PC-3 (cell line): Measurements from ENCODE around the gene ARID1A. TPM values are rescaled to one million over a fixed set of nuclear protein-coding genes. Genes with fewer than 3 reads are reported as not detected.

Source experiments
- ATAC-seq: fragments of 200-7000 bp; cut with Tn5 transposase; 2 replicates; pipeline ENCODE4 v1.9.1; 2020; ENCODE audit warnings: mild to moderate bottlenecking, moderate library complexity
- BruUV-seq: library from RNA; stranded (reverse); fragments of 400-500 nt; replicated peaks from 2 replicates; lab custom pipeline; 2021; lab: Mats Ljungman, UMichigan
- CTCF ChIA-PET: fragments of 300-600 bp; sonication (Branson Sonifier 250); formaldehyde crosslinking; loops from one replicate; lab custom pipeline; 2022; ENCODE audit warnings: antibody characterized with exemption; lab: Charles Lee
- POLR2A ChIA-PET: fragments of 300-600 bp; sonication (Branson Sonifier 250); formaldehyde crosslinking; loops from one replicate; lab custom pipeline; 2022; ENCODE audit warnings: antibody characterized with exemption; ENCODE audit not compliant: unreplicated experiment; lab: Charles Lee
- DNase-seq: peaks from one replicate; pipeline ENCODE4 v3.0.0-alpha.2; 2015
- H2AFZ ChIP-seq: fragments of 300-600 bp; sonication (generic); 2 replicates; pipeline ENCODE4 v1.6.0; 2016; ENCODE audit warnings: antibody characterized with exemption, low read length
- H3F3A ChIP-seq: fragments of 300-600 bp; sonication (generic); one replicate; pipeline ENCODE4 v1.6.0; 2017; ENCODE audit warnings: antibody characterized with exemption, low read length, control low read depth, mild to moderate bottlenecking; ENCODE audit not compliant: unreplicated experiment
- H3K27ac ChIP-seq: fragments of 300-600 bp; sonication (generic); 2 replicates; pipeline ENCODE4 v1.5.1; 2016; ENCODE audit warnings: mild to moderate bottlenecking, low read length
- H3K27me3 ChIP-seq: fragments of 300-600 bp; sonication (generic); 2 replicates; pipeline ENCODE4 v1.6.1; 2016; ENCODE audit warnings: low read length, mixed read lengths
- H3K36me3 ChIP-seq: fragments of 300-600 bp; sonication (generic); 2 replicates; pipeline ENCODE4 v1.6.1; 2016; ENCODE audit warnings: low read depth, mixed run types, low read length, mixed read lengths
- H3K4me1 ChIP-seq: fragments of 300-600 bp; sonication (generic); 2 replicates; pipeline ENCODE4 v1.5.1; 2016; ENCODE audit warnings: low read length; ENCODE audit not compliant: insufficient read depth
- H3K4me2 ChIP-seq: fragments of 300-600 bp; sonication (generic); 2 replicates; pipeline ENCODE4 v1.6.0; 2016; ENCODE audit warnings: low read length
- H3K4me3 ChIP-seq: fragments of 300-600 bp; sonication (generic); 2 replicates; pipeline ENCODE4 v1.5.1; 2016; ENCODE audit warnings: mild to moderate bottlenecking, low read length, mixed read lengths
- H3K79me2 ChIP-seq: fragments of 300-600 bp; sonication (generic); 2 replicates; pipeline ENCODE4 v1.6.1; 2017; ENCODE audit warnings: low read length, mixed read lengths
- H3K9ac ChIP-seq: fragments of 300-600 bp; sonication (generic); 2 replicates; pipeline ENCODE4 v1.6.0; 2016; ENCODE audit warnings: mild to moderate bottlenecking, low read length
- H3K9me2 ChIP-seq: fragments of 300-600 bp; sonication (generic); replicated peaks from 2 replicates; pipeline ENCODE4 v1.6.1; 2016; ENCODE audit warnings: mixed run types, low read length, mixed read lengths
- H3K9me3 ChIP-seq: fragments of 300-600 bp; sonication (generic); 2 replicates; pipeline ENCODE4 v1.6.1; 2016; ENCODE audit warnings: low read length, mixed read lengths
- H4K20me1 ChIP-seq: fragments of 300-600 bp; sonication (generic); 2 replicates; pipeline ENCODE4 v1.6.1; 2016; ENCODE audit warnings: low read length, mixed read lengths
- CTCF ChIP-seq: fragments of 300-600 bp; sonication (generic); conservative IDR thresholded peaks from 2 replicates; pipeline ENCODE4 v1.5.1; 2017; ENCODE audit warnings: antibody characterized with exemption, low read depth, mild to moderate bottlenecking, low read length
- EZH2 ChIP-seq: fragments of 300-600 bp; sonication (generic); IDR thresholded peaks from one replicate; pipeline ENCODE4 v1.6.1; 2017; ENCODE audit warnings: antibody characterized with exemption, mild to moderate bottlenecking, low read length; ENCODE audit not compliant: unreplicated experiment
- EZH2phosphoT487 ChIP-seq: fragments of 300-600 bp; sonication (generic); IDR thresholded peaks from 2 replicates; pipeline ENCODE4 v1.6.1; 2018; ENCODE audit warnings: mild to moderate bottlenecking, antibody characterized with exemption, low read length, borderline replicate concordance
- intact Hi-C: fragments of 100-400 bp; cut with micrococcal nuclease; formaldehyde crosslinking; loops from 2 replicates; pipeline ENCODE4 v1.9.0; 2023
- total RNA-seq: library from RNA; depleted of rRNA; stranded (reverse); fragments of >200 nt; gene quantifications from 2 replicates; pipeline ENCODE4 v1.2.3, GENCODE V29; 2014

ARID1A gene
- total RNA-seq, 1 experiment from 2014 or later = 43.8 TPM

- CTCF ChIA-PET = no interaction called here
- H3K9me2 ChIP-seq = no peaks in the 10 kb centered on the region
- no peaks in the 10 kb centered on the region for H3K27me3 ChIP-seq
- no peaks in the 10 kb centered on the region for H3K9me3 ChIP-seq
- no peak overlapping the region for H3K9ac ChIP-seq
- H3K36me3 ChIP-seq = peaks cover 65% of the 10 kb centered on the region
- POLR2A ChIA-PET = no interaction called here
- H3K79me2 ChIP-seq = peaks cover 72% of the 10 kb centered on the region
- no peak overlapping the region for H3K4me3 ChIP-seq
- no peak for TF ChIP-seq CTCF
- intact Hi-C loops = no loop called here
- H3K4me2 ChIP-seq = no peak overlapping the region
- no TSS peak for BruUV-seq
- DNase-seq (no peak), ATAC-seq (no peak)
- 0 out of 2 replicates have a peak, but pooled peaks cover 3% of the 10 kb centered on the region for H4K20me1 ChIP-seq
- peaks cover 12% of the 10 kb centered on the region for H3K4me1 ChIP-seq
- no peak overlapping the region for H3K27ac ChIP-seq
- H2AFZ ChIP-seq = no peak overlapping the region
- H3F3A ChIP-seq = no peaks in the 10 kb centered on the region
These were observed 43.6 kb downstream of the ARID1A start for GRCh38 chr1:26739329-26739914.

GRCh38 chr1:26740023-26740634, 44.3 kb downstream of the ARID1A start:
- Histone ChIP-seq H3K9me2 (no peaks in the 10 kb centered on the region), H3K4me1 (peaks cover 16% of the 10 kb centered on the region), H3K4me2 (no peak overlapping the region), H3K27me3 (no peaks in the 10 kb centered on the region), H3K9ac (no peak overlapping the region), H3K4me3 (no peak overlapping the region), H3K9me3 (no peaks in the 10 kb centered on the region), H4K20me1 (0 out of 2 replicates have a peak, but pooled peaks cover 3% of the 10 kb centered on the region), H3K79me2 (peaks cover 72% of the 10 kb centered on the region), H3K36me3 (peaks cover 67% of the 10 kb centered on the region), H3K27ac (no peak overlapping the region), H2AFZ (no peak overlapping the region), H3F3A (no peaks in the 10 kb centered on the region)
- BruUV-seq = no TSS peak
- intact Hi-C loops = no loop called here
- ChIA-PET CTCF (no interaction called here), POLR2A (no interaction called here)
- DNase-seq (no peak), ATAC-seq (no peak)
- TF ChIP-seq EZH2 (no peak), EZH2phosphoT487 (no peak), CTCF (no peak)

- Histone ChIP-seq H3K9me3 (no peaks in the 10 kb centered on the region), H3K27me3 (no peaks in the 10 kb centered on the region), H3K9me2 (no peaks in the 10 kb centered on the region), H4K20me1 (0 out of 2 replicates have a peak, but pooled peaks cover 3% of the 10 kb centered on the region), H3F3A (no peaks in the 10 kb centered on the region), H3K9ac (no peak overlapping the region), H3K79me2 (peaks cover 72% of the 10 kb centered on the region), H3K4me1 (peaks cover 16% of the 10 kb centered on the region), H3K27ac (no peak overlapping the region), H3K36me3 (peaks cover 69% of the 10 kb centered on the region), H3K4me3 (no peak overlapping the region), H3K4me2 (no peak overlapping the region), H2AFZ (no peak overlapping the region)
- DNase-seq (no peak), ATAC-seq (no peak)
- BruUV-seq = no TSS peak
- TF ChIP-seq EZH2phosphoT487 (no peak), CTCF (no peak), EZH2 (no peak)
- CTCF ChIA-PET = no interaction called here
- intact Hi-C loops = no loop called here
- POLR2A ChIA-PET = no interaction called here
These were observed 45.1 kb downstream of the ARID1A start for GRCh38 chr1:26740952-26741351.
